AG09319 (cell line): ENCODE results near the gene TCF15.

Experiments used
- DNase-seq: peaks from one replicate; pipeline ENCODE4 v3.0.0-alpha.2; 2010; ENCODE audit warnings: low read depth; ENCODE audit errors: extremely low read depth
- TF ChIP-seq, protein P1 (sequence below): IDR thresholded peaks from 2 replicates; pipeline ENCODE4 v1.5.1; 2011; ENCODE audit warnings: low read depth, mild to moderate bottlenecking, inconsistent platforms, low read length, moderate library complexity

TCF15 gene

DNA sequence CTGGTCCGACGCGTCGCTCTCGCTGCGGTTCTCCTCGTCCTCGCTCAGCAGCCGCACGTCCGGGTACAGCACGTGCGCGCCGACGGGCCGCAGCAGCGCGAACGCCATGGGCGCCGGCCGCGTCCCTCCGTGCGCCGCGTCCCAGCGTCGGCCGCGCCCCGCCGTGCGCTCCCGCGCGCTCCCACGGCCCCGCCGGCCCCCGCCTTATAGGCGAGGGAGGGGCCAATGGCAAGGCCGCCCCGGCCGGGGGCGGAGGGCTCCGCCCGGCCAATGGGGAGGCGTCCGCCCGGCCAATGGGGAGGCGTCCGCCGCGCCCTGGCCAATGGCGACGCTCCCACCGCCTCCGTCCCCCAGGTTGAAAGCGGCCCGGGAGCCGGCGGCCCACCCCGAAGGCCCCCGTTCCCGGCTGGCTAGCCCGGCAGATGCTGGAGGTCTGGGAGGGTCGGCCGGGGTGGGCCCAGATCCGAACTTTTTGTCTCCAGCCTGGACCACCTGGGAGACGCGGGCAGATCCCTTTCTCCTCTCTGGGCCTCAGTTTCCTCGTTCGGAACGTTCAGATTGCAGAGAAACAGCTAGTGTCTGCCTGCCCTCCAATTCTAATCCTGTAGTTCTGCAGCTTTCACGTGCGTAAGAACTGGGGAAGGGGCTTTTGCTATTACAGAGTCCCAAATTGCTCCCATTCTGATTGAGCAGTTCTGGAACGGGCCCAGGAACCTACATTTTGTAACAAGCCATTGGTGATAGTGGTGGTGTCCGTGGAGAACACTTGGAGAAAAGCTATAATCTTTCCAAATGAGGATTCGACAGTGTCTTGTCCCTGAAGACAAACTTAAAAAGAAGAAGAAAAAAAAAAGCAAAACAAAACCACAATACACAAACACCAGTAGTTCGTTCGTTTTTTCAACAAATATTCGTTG, at the start of gene TCF15:
TCF15 (minus strand) TSS at position 180 of the 917 bp plus-strand sequence; CDS start at position 108, 72 bp downstream.
- DNase-seq, result no peak
- TF ChIP-seq, protein P1, sequence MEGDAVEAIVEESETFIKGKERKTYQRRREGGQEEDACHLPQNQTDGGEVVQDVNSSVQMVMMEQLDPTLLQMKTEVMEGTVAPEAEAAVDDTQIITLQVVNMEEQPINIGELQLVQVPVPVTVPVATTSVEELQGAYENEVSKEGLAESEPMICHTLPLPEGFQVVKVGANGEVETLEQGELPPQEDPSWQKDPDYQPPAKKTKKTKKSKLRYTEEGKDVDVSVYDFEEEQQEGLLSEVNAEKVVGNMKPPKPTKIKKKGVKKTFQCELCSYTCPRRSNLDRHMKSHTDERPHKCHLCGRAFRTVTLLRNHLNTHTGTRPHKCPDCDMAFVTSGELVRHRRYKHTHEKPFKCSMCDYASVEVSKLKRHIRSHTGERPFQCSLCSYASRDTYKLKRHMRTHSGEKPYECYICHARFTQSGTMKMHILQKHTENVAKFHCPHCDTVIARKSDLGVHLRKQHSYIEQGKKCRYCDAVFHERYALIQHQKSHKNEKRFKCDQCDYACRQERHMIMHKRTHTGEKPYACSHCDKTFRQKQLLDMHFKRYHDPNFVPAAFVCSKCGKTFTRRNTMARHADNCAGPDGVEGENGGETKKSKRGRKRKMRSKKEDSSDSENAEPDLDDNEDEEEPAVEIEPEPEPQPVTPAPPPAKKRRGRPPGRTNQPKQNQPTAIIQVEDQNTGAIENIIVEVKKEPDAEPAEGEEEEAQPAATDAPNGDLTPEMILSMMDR, result no peak

- TF ChIP-seq, protein P1, result no peak
- DNase-seq, result no peak
Measured at GRCh38 chr20:658731-659291, 48.7 kb upstream of the TCF15 start.

DNA sequence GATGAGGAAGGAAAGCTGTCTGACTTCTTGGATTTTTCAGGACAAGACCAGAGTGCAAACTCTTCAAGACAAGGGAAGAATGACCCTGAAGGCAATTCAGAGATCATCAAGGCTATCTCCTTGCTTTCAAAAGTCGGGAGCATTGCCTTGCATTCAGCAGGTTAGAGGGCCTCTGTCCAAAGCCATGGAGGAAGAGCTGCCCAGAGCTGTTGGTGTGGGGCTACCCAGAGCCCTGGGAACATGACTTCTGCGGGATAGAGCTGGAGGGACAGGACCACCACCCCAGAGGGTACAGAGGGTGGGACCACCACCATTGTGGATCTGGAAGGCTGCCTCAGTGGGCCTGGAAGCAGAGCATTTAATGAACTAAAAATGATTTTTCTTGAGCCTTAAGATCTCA, 48.1 kb upstream of the TCF15 start:
- TF ChIP-seq, protein P1, result no peak
- DNase-seq, result no peak

DNA sequence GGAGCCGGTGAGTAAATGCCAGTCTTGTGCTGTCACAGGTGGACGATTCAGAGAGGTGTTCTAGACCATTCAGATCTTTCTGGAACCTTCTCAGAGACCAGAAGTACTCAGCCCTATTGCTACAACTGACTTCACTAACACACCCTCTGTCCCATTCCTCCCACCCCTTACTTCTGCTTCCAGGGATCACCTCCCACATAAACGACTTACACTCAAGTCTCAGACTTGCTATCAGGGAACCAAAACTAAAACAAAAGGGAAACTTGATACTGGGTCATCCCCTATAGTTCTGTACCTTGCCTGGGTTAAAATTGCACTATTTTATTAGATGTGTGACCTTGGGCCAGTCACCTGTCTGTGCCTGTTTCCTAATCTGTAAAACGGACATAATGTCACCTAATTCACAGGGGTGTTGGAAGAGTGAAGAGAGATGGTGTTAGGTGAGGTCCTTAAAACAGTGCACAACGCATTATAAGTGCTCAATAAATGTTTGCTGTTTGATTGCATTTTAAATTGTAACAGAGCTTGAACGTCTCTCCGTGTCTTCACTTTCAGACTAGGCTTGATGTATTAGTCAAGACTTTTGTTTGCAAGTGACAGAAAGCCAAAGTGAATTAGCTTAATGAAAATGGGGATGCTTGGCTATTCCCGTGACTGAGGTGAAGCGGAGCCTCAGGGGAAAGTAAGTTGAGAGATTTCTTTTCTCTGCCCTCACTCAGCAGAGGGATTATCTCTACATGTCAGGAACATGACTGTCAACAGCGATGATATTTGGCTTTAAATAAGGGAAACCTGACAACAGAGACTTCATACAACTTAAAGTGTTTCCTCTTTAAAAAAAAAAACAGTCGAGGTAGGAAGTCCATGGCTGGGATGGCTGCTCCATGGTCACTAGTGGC, 45.9 kb upstream of the TCF15 start:
- TF ChIP-seq, protein P1, result no peak
- no peak for DNase-seq

GRCh38 chr20:654417-654750, 44.3 kb upstream of the TCF15 start:
- DNase-seq, result no peak
- TF ChIP-seq, protein P1, result no peak

- DNase-seq, result no peak
- TF ChIP-seq, protein P1, result no peak
Measured at GRCh38 chr20:653590-654416, 43.7 kb upstream of the TCF15 start.
